AG09309 (cell line): Measurements from ENCODE around the gene FUT6.

Experiments used
- DNase-seq: peaks from one replicate; pipeline ENCODE4 v3.0.0-alpha.2; 2010; ENCODE audit warnings: low read depth
- H3K4me3 ChIP-seq: 2 replicates; pipeline ENCODE4 v1.5.1; 2011; ENCODE audit warnings: mild to moderate bottlenecking, low read depth, low read length, moderate library complexity; ENCODE audit not compliant: control insufficient read depth
- TF ChIP-seq, protein P1 (sequence below): IDR thresholded peaks from 2 replicates; pipeline ENCODE4 v1.5.1; 2011; ENCODE audit warnings: mild to moderate bottlenecking, low read depth, low read length, inconsistent platforms; ENCODE audit not compliant: insufficient read depth, control insufficient read depth; ENCODE audit errors: missing control alignments

FUT6 gene

GRCh38 chr19:5822181-5822844 is 17.2 kb downstream of the FUT6 start:
- no peak overlapping the region for H3K4me3 ChIP-seq
- TF ChIP-seq, protein P1, sequence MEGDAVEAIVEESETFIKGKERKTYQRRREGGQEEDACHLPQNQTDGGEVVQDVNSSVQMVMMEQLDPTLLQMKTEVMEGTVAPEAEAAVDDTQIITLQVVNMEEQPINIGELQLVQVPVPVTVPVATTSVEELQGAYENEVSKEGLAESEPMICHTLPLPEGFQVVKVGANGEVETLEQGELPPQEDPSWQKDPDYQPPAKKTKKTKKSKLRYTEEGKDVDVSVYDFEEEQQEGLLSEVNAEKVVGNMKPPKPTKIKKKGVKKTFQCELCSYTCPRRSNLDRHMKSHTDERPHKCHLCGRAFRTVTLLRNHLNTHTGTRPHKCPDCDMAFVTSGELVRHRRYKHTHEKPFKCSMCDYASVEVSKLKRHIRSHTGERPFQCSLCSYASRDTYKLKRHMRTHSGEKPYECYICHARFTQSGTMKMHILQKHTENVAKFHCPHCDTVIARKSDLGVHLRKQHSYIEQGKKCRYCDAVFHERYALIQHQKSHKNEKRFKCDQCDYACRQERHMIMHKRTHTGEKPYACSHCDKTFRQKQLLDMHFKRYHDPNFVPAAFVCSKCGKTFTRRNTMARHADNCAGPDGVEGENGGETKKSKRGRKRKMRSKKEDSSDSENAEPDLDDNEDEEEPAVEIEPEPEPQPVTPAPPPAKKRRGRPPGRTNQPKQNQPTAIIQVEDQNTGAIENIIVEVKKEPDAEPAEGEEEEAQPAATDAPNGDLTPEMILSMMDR = no peak
- DNase-seq = no peak

GRCh38 chr19:5821521-5822180 is 17.9 kb downstream of the FUT6 start:
- TF ChIP-seq, protein P1 = no peak
- no peak overlapping the region for H3K4me3 ChIP-seq
- no peak for DNase-seq

DNA sequence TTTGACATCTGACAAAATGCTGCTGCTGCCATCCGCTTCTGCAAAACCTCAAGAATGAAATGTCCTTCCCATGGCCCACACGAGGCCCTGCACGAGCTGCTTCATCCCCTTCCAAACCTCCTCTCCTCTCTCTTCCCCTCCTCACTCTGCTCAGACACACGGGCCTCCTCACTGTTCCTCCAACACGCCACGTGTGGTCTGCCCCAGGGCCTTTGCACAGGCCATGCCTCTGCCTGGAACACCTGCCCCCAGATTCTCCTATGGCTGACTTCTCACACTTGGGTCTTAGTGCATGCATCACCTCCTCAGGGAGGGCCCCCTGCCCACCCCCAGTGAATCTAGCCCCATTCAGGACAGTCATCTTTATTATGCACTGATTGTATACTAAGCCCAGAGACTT is 18.7 kb downstream of the FUT6 start:
- DNase-seq = no peak
- TF ChIP-seq, protein P1 = no peak
- no peak overlapping the region for H3K4me3 ChIP-seq

- TF ChIP-seq, protein P1 = no peak
Observed at GRCh38 chr19:5818594-5818993, 20.9 kb downstream of the FUT6 start.

DNA sequence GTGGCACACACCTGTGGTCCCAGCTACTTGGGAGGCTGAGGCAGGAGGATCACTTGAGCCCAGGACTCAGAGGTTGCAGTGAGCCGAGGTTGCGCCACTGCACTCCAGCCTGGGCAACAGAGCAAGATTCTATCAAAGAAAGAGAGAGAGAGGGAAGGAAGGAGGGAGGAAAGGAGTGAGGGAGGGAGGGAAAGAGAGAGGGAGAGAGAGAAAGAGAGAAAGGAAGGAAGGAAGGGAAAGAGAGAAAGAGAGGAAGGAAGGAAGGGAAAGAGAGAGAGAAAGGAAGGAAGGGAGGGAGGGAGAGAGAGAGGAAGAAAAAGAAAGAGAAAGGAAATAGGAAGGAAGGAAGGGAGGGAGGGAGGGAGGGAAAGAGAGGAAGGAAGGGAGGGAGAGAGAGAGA is 22.3 kb downstream of the FUT6 start:
- no peak overlapping the region for H3K4me3 ChIP-seq
- TF ChIP-seq, protein P1 = no peak
- DNase-seq = no peak

More at GRCh38 chr19:5818594-5818993, 20.9 kb downstream of the FUT6 start:
- DNase-seq = no peak
- no peak overlapping the region for H3K4me3 ChIP-seq

- TF ChIP-seq, protein P1 = no peak
- no peak for DNase-seq
- no peak overlapping the region for H3K4me3 ChIP-seq
Observed at GRCh38 chr19:5814852-5815246, 24.7 kb downstream of the FUT6 start.
